ENCODE results near the gene ATL3.
"Not testable (repeated sequence)": the region's sequence is repeated elsewhere in the genome, so short reads cannot be mapped to it uniquely, and the experiment has no call there.

The ATL3 gene

DNA sequence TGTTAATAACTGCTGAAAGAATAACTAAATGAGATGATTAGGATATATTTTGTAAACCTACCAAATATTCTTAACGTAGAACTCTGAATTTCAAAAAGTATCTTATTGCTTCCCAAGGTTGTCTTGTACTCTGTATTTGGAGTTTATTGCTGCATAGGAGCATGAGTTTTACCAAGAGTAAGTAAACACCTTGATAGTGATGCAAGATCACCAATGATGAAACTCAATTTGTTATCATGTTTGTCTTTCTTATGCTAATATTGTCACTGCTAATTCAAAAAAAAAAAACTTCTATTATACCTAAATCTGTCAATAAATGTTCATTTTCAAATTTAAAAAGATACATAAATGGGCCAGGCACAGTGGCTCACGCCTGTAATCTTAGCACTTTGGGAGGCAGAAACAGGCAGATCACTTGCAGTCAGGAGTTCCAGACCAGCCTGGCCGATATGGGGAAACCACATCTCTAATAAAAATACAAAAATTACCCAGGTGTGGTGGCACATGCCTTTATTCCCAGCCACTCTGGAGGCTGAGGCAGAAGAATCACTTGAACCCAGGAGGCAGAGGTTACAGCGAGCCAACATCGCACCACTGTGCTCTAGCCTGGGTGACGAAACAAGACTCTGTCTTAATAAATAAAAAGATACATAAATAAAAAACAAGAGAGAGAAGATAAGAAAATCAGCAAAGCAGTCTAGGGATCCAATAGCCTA is 84.6 kb downstream of the ATL3 start:
- no peak for DNase-seq

DNA sequence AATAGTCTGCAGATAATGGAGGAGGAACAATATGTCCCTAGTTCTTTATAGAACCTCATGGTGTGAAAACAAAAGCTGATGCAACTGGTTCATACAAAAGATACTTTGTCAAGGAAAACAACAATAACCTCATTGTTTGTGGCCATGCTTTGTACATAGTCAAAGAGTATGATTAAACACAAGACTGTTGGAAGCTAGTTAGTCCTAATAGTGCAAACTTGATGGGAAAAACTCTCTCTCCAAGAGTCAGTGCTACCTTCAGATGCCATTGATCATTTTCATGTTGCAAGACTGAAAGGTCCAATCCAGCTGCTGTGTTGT is 87.9 kb downstream of the ATL3 start:
- DNase-seq = no peak

DNA sequence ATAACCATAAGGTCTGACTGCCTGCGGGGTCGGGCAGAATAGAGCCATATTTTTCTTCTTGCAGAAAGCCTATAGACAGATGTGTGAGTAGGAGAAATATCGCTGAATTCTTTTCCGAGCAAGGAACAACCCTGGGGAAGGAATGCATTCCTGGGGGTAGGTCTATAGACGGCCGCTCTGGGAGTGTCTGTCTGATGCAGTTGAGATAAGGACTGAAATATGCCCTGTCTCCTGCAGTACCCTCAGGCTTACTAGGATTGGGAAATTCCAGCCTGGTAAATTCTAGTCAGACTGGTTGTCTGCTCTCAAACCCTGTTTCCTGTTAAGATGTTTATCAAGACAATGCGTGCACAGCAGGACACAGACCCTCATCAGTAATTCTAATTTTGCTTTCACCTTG is 90.0 kb downstream of the ATL3 start:
- DNase-seq = not testable (repeated sequence)

DNA sequence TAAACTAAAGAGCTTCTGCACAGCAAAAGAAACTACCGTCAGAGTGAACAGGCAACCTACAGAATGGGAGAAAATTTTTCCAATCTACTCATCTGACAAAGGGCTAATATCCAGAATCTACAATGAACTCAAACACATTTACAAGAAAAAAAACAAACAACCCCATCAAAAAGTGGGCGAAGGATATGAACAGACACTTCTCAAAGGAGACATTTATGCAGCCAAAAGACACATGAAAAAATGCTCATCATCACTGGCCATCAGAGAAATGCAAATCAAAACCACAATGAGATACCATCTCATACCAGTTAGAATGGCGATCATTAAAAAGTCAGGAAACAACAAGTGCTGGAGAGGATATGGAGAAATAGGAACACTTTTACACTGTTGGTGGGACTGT is 92.3 kb downstream of the ATL3 start:
- DNase-seq = not testable (repeated sequence)

DNA sequence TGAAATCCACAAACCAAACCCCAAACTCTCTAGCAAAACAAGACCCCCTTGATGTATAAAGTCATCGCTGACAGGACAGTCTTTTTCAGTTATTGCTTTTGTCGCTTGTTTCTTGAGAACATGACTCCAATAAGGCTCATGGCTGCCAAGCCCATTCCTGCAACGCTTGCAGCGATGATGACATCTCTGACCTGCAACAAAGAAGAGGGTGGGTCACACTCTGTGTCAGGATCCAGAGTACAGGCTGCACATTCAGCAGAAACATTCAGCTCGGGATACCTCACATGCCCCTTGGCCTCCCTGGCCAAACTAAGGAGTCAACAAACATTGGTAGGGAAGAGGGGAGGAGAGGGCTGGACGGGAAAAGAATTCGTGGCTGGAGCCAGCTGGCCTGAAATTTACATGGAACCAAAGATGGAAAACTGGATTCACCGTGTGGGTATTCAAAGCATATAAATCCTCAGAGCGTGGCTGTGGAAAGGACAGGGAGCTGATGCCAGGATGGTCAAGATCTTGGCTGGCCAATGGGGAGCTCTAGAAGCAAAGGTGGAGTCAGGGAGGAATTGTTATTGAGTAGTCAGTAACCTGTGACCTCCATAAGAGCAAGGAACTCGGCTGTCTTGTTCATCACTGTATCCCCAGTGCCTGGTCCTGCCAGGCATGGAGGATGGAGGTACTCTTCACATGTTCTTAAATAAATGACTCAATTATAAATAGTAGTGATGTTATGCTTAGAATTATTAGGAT is 96.1 kb downstream of the ATL3 start:
- peak; percentile 23 for DNase-seq
